ENCODE results near the gene PCYT1B.

GRCh38 chrX:24682739-24683432, 35.7 kb upstream of the PCYT1B start:
- TF ChIP-seq CTCF (IDR thresholded peaks at IDR 0.05) = no peak
- TF ChIP-seq POLR2A (IDR thresholded peaks at IDR 0.05) = no peak

Measured in heart left ventricle (tissue), 13 donors.